ENCODE data around the gene HLX.

The HLX gene

GRCh38 chr1:220896092-220896491 lies 16.8 kb downstream of the HLX start:
- DNase-seq = no peak

GRCh38 chr1:220900842-220901241 lies 21.6 kb downstream of the HLX start:
- no peak for DNase-seq

GRCh38 chr1:220901881-220902280 lies 22.6 kb downstream of the HLX start:
- DNase-seq = no peak

- no peak for DNase-seq
These were observed 23.7 kb downstream of the HLX start for GRCh38 chr1:220902916-220903315.

GRCh38 chr1:220904876-220905275 lies 25.6 kb downstream of the HLX start:
- DNase-seq = no peak

GRCh38 chr1:220905650-220906560 lies 26.7 kb downstream of the HLX start:
- no peak for DNase-seq

GRCh38 chr1:220906561-220907334 lies 27.5 kb downstream of the HLX start:
- DNase-seq = no peak

GRCh38 chr1:220908757-220909156 lies 29.5 kb downstream of the HLX start:
- no peak for DNase-seq

- no peak for DNase-seq
These were observed 30.8 kb downstream of the HLX start for GRCh38 chr1:220910021-220910420.

GRCh38 chr1:220914283-220915116 lies 35.3 kb downstream of the HLX start:
- no peak for DNase-seq

GRCh38 chr1:220915117-220915440 lies 35.8 kb downstream of the HLX start:
- no peak for DNase-seq

- DNase-seq = no peak
These were observed 36.7 kb downstream of the HLX start for GRCh38 chr1:220915954-220916353.

GRCh38 chr1:220917101-220917500 lies 37.9 kb downstream of the HLX start:
- DNase-seq = no peak

- no peak for DNase-seq
These were observed 38.4 kb downstream of the HLX start for GRCh38 chr1:220917535-220918209.

- no peak for DNase-seq
These were observed 39.2 kb downstream of the HLX start for GRCh38 chr1:220918285-220918951.

GRCh38 chr1:220920967-220921366 lies 41.7 kb downstream of the HLX start:
- DNase-seq = no peak

GRCh38 chr1:220921498-220921897 lies 42.3 kb downstream of the HLX start:
- DNase-seq = no peak

GRCh38 chr1:220921971-220922635 lies 42.9 kb downstream of the HLX start:
- no peak for DNase-seq

- DNase-seq = no peak
These were observed 43.7 kb downstream of the HLX start for GRCh38 chr1:220922951-220923350.

- DNase-seq = no peak
These were observed 45.2 kb downstream of the HLX start for GRCh38 chr1:220924331-220924970.

GRCh38 chr1:220925707-220926106 lies 46.5 kb downstream of the HLX start:
- no peak for DNase-seq
